Measurements from ENCODE around the gene MARCOL.
"Not testable (repeated sequence)": the region's sequence is repeated elsewhere in the genome, so short reads cannot be mapped to it uniquely, and the experiment has no call there.

The MARCOL gene

GRCh38 chr5:148267962-148268361 is 29.6 kb downstream of the MARCOL start:
- no peak for DNase-seq (ENCODE audit: low read depth in 2 of 2)

DNA sequence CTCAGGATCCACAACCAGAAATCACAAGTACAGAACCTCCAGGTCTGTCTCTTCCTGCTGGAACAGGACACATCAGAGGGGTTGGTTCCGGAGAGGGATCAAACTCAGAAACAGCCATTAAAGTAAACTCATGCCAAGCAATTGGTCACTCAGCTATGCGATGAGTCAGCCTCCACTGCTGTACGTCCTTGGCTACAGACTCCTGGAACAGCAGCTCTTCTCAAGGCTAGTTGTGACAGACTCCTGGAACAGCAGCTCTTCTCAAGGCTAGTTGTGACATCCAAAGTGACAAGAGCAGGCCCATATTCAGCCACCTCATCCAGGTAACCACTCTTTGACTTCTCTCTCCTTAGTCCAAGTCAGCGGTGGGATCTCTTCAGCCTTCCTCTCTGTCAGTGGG is 30.2 kb downstream of the MARCOL start, which contains the start of gene SPINK13:
TSS of gene SPINK13 (plus strand) at position 229 of the 400 bp plus-strand sequence. CDS start 1,279 bp downstream, outside the sequence.
- no peak for DNase-seq (ENCODE audit: low read depth in 2 of 2)

DNA sequence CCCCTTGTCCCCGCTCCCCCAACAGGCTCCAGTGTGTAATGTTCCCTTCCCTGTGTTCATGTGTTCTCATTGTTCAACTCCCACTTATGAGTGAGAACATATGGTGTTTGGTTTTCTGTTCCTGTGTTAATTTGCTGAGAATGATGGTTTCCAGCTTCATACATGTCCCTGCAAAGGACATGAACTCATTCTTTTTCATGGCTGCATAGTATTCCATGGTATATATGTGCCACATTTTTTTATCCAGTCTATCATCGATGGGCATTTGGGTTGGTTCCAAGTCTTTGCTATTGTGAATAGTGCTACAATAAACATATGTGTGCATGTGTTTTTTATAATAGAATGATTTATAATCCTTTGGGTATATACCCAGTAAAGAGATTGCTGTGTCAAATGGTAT is 36.8 kb downstream of the MARCOL start:
- DNase-seq (ENCODE audit: low read depth in 2 of 2), result not testable (repeated sequence)

DNA sequence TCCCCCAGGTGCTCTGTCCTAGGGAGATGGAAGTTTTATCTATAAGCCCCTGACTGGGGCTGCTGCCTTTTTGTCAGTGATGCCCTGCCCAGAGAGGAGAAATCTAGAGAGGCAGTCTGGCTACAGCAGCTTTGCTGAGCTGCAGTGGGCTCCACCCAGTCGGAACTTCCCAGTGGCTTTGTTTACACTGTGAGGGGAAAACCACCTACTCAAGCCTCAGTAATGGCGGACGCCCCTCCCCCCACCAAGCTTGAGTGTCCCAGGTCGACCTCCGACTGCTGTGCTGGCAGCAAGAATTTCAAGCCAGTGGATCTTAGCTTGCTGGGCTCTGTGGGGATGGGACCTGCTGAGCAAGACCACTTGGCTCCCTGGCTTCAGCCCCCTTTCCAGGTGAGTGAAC is 42.6 kb downstream of the MARCOL start:
- not testable (repeated sequence) for DNase-seq (ENCODE audit: low read depth in 2 of 2)

- DNase-seq (ENCODE audit: low read depth in 2 of 2), result not testable (repeated sequence)
Measured at GRCh38 chr5:148281336-148281735, 43.0 kb downstream of the MARCOL start.

DNA sequence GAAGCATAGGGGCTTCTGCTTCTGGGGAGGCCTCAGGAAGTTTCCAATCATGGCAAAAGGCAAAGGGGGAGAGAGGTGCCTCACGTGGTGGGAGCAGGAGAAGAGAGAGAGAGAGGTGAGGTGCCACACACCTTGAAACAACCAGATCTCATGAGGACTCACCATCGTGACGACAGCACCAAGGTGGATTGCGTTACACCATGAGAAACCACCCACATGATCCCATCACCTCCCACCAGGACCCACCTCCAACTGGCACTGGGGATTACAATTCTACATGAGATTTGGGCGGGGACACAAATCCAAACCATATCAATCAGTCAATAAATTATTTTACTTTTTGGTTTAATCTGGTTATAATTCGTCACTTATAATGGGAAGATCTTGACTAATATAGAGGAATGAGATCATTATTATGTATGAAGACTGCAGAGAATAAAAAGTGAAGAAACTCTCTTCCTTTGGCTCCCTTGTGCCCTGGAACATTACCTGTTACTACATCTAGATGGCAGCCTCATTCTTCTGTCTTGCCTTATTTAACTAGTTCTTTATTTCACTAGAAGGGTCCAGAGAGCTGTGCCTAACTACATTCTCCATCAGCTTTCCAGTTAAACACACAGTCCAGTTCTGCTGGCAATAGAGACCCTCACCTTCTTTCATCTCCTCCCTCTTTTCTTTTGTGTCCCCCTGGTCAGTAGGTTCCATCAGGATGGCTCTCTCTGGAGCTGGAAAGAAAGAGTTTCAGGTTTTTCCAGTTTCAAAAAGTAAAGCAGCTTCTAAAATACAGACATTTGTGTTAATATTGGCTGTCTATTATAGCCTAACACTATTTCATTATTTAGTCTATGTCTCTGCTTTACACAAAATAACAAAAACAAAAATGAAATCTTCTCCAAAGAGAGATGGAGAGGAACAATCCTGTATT is 52.2 kb downstream of the MARCOL start:
- no peak for DNase-seq (ENCODE audit: low read depth in 2 of 2)
